Measurements from ENCODE around the gene ZNF302. TPM values are rescaled to one million over a fixed set of nuclear protein-coding genes. Genes with fewer than 3 reads are reported as not detected.
"Not testable (repeated sequence)": the region's sequence is repeated elsewhere in the genome, so short reads cannot be mapped to it uniquely, and the experiment has no call there.

The ZNF302 gene
- total and polyA plus RNA-seq, 3 experiments from 2014 or later = 13.4 to 16.0 (median 14.8) TPM

DNA sequence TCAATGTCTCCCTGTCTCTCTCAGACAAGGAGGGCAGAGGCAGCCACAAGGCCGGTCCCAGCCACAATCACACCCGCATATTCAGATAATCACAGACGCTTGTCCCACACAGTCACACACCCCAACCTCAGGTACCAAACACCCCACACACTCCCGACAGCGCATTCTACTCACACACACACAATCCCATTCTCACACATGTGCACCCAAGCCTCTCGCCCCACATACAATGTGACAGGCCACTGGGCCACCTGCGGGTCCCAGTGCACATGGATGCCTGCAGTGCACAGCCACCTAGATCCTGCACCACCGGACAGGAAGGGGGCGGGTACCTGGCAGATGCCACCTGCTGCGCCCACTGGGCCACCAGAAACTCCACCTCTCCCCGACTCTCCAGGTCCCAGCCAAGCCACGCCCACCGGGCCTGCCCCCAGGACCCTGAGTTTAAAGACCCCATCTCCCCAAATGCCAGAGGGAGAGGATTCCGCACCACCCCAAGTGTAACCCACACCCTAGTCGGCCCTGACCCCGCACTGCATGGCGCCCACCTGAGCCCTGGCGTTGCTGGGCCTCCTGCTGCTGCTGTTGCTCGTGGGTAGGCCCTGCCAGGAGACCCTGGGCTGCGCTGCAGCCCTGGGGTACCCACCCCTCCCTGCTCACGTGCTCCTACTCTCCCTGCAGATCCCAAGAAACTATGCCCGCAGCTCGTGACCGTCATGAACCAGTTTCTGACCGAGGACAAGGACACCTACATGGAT lies 11.1 kb upstream of the ZNF302 start:
- H3K27ac ChIP-seq (ENCODE audit: low read depth, low read length) = no peak overlapping the region
- Mint-ChIP-seq H3K36me3 (no peaks in the 10 kb centered on the region), H3K9me3 (no peaks in the 10 kb centered on the region), H3K4me3 (peak overlapping the region in 3 of 7 donors; percentile 46 to 86 (median 65)), H3K4me1 (peaks cover 14 to 28% (median 16%) of the 10 kb centered on the region in 3 donors), H3K27ac (peak overlapping the region in 5 of 8 donors; percentile 45 to 96 (median 72)), H3K27me3 (peaks cover 0 to 1% of the 10 kb centered on the region in 2 donors)
- no peak overlapping the region for H3K4me3 ChIP-seq (ENCODE audit: low read length)
- no peaks in the 10 kb centered on the region for H3K27me3 ChIP-seq (ENCODE audit: insufficient read depth, low read length, poor library complexity, severe bottlenecking)
- POLR2A ChIA-PET = no interaction called here
- no peaks in the 10 kb centered on the region for H3K36me3 ChIP-seq (ENCODE audit: insufficient read depth, low read length)
- CTCF ChIA-PET = no interaction called here
- H3K4me1 ChIP-seq (ENCODE audit: insufficient read depth, low read length) = peaks cover 19% of the 10 kb centered on the region
- no peaks in the 10 kb centered on the region for H3K9me3 ChIP-seq (ENCODE audit: low read length)
- no peak for DNase-seq

DNA sequence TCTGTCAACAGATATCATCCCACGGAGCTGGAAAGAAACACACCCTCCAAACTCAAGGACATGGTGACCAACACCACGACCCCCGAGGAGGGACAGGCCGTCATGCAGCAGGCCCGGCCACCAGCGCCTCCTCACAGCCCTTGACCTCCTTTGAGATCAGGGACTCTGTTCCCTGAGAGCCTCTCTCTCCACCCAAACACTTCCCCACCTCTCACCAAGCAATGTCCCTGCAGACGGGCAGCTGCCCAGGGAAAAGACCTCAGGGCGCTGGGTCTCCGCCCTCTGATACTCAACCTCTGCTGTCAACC lies 10.6 kb upstream of the ZNF302 start:
- no peaks in the 10 kb centered on the region for H3K36me3 ChIP-seq (ENCODE audit: insufficient read depth, low read length)
- Mint-ChIP-seq H3K27me3 (peaks cover 0 to 1% of the 10 kb centered on the region in 2 donors), H3K4me1 (peaks cover 14 to 28% (median 16%) of the 10 kb centered on the region in 3 donors), H3K36me3 (no peaks in the 10 kb centered on the region), H3K4me3 (peak overlapping the region in 5 of 7 donors; percentile 32 to 86 (median 56)), H3K27ac (peak overlapping the region in 5 of 8 donors; percentile 45 to 96 (median 72)), H3K9me3 (no peaks in the 10 kb centered on the region)
- ChIA-PET POLR2A (no interaction called here), CTCF (no interaction called here)
- H3K27ac ChIP-seq (ENCODE audit: low read depth, low read length) = no peak overlapping the region
- H3K4me3 ChIP-seq (ENCODE audit: low read length) = no peak overlapping the region
- H3K4me1 ChIP-seq (ENCODE audit: insufficient read depth, low read length) = peaks cover 19% of the 10 kb centered on the region
- H3K27me3 ChIP-seq (ENCODE audit: insufficient read depth, low read length, poor library complexity, severe bottlenecking) = no peaks in the 10 kb centered on the region
- no peaks in the 10 kb centered on the region for H3K9me3 ChIP-seq (ENCODE audit: low read length)
- DNase-seq = no peak

DNA sequence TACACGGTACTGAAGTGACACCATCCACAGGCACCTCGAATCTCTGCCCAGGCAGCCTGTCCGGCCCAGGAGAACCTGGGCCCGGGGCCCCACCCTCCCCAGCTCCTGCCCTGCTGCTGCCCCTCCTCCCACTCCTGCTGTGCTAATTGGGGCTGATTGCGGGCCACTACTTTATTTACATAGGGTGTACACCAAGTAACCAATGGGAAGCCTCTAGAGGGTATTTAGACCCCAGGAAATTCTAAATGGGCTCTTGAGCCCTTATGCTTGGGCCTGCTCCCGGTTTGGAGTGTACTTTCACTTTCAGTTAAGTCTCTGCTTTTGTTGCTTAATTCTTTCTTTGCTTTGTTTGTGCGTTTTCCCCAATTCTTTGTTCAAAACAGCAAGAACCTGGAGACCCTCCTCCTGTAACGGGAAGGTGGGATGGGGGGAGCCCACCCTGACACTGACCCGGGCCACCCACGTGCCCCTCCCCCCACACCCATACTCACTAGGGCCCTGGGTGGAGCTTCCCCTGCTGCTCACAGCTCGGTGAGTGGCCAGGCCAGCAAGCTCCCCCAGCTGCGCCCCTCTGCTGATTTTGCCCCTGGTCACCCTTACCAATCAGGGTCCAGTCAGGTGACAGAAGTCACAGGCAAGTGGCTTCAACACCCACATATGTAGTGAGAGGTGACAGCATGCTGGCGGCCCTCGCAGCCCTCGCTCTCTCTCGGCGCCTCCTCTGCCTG lies 10.0 kb upstream of the ZNF302 start:
- no peak overlapping the region for H3K27ac ChIP-seq (ENCODE audit: low read depth, low read length)
- Mint-ChIP-seq H3K4me1 (peaks cover 14 to 28% (median 16%) of the 10 kb centered on the region in 3 donors), H3K27ac (peak overlapping the region; percentile 59 to 92 (median 76)), H3K9me3 (no peaks in the 10 kb centered on the region), H3K27me3 (peaks cover 1 to 3% of the 10 kb centered on the region in 2 donors), H3K4me3 (peak overlapping the region in 6 of 7 donors; percentile 46 to 86 (median 75)), H3K36me3 (peaks cover 0 to 1% (median 0%) of the 10 kb centered on the region in 3 donors)
- H3K4me3 ChIP-seq (ENCODE audit: low read length) = peak overlapping the region; percentile 45
- DNase-seq = peak in 1 of 5 donors; percentile 31
- CTCF ChIA-PET = no interaction called here
- no peaks in the 10 kb centered on the region for H3K36me3 ChIP-seq (ENCODE audit: insufficient read depth, low read length)
- H3K4me1 ChIP-seq (ENCODE audit: insufficient read depth, low read length) = peaks cover 19% of the 10 kb centered on the region
- H3K9me3 ChIP-seq (ENCODE audit: low read length) = no peaks in the 10 kb centered on the region
- POLR2A ChIA-PET = no interaction called here
- no peaks in the 10 kb centered on the region for H3K27me3 ChIP-seq (ENCODE audit: insufficient read depth, low read length, poor library complexity, severe bottlenecking)

DNA sequence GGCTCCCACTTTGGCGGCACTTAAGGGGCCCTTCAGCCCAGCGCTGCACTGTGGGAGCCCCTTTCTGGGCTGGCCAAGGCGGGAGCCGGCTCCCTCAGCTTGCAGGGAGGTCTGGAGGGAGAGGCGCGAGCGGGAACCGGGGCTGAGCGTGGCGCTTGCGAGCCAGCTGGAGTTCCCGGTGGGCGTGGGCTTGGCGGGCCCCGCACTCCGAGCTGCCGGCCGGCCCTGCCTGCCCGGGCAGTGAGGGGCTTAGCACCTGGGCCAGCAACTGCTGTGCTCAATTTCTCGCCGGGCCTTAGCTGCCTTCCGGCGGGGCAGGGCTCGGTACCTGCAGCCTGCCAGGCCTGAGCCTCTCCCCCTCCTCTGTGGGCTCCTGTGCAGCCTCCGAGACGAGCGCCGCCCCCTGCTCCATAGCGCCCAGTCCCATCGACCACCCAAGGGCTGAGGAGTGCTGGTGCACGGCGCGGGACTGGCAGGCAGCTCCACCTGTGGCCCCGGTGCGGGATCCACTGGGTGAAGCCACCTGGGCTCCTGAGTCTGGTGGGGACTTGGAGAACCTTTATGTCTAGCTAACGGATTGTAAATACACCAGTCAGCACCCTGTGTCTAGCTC lies 9.3 kb upstream of the ZNF302 start:
- H3K4me3 Mint-ChIP-seq = peak overlapping the region in 2 of 7 donors; percentile 73 to 86

DNA sequence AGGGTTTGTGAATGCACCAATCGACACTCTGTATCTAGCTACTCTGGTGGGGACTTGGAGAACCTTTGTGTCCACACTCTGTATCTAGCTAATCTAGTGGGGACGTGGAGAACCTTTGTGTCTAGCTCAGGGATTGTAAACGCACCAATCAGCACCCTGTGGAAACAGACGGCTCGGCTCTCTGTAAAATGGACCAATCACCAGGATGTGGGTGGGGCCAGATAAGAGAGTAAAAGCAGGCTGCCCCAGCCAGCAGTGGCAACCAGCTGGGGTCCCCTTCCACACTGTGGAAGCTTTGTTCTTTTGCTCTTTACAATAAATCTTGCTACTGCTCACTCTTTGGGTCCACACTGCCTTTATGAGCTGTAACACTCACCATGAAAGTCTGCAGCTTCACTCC lies 8.8 kb upstream of the ZNF302 start:
- Mint-ChIP-seq H3K27me3 (peaks cover 1 to 15% of the 10 kb centered on the region in 2 donors), H3K4me3 (peak overlapping the region in 2 of 7 donors; percentile 27 to 33), H3K27ac (peak overlapping the region in 3 of 8 donors; percentile 11 to 84 (median 32)), H3K4me1 (peaks cover 5 to 18% (median 5%) of the 10 kb centered on the region in 3 donors)
- POLR2A ChIA-PET; H3K4me1 ChIP-seq (ENCODE audit: insufficient read depth, low read length); H3K36me3 Mint-ChIP-seq; H3K27ac ChIP-seq (ENCODE audit: low read depth, low read length); H3K27me3 ChIP-seq (ENCODE audit: insufficient read depth, low read length, poor library complexity, severe bottlenecking); CTCF ChIA-PET; H3K36me3 ChIP-seq (ENCODE audit: insufficient read depth, low read length); H3K9me3 Mint-ChIP-seq; DNase-seq; H3K9me3 ChIP-seq (ENCODE audit: low read length); H3K4me3 ChIP-seq (ENCODE audit: low read length): not testable (repeated sequence)

More for the DNA sequence above, 9.3 kb upstream of the ZNF302 start:
- peaks cover 12% of the 10 kb centered on the region for H3K4me1 ChIP-seq (ENCODE audit: insufficient read depth, low read length)
- DNase-seq; H3K9me3 Mint-ChIP-seq; H3K27ac ChIP-seq (ENCODE audit: low read depth, low read length); POLR2A ChIA-PET; H3K9me3 ChIP-seq (ENCODE audit: low read length); CTCF ChIA-PET; H3K4me3 ChIP-seq (ENCODE audit: low read length); H3K36me3 ChIP-seq (ENCODE audit: insufficient read depth, low read length); H3K36me3 Mint-ChIP-seq; H3K27me3 ChIP-seq (ENCODE audit: insufficient read depth, low read length, poor library complexity, severe bottlenecking): not testable (repeated sequence)
- H3K27ac Mint-ChIP-seq = peak overlapping the region in 2 of 8 donors; percentile 80 to 84
- peaks cover 1 to 10% of the 10 kb centered on the region in 2 donors for H3K27me3 Mint-ChIP-seq
- H3K4me1 Mint-ChIP-seq = peaks cover 8 to 22% (median 9%) of the 10 kb centered on the region in 3 donors

DNA sequence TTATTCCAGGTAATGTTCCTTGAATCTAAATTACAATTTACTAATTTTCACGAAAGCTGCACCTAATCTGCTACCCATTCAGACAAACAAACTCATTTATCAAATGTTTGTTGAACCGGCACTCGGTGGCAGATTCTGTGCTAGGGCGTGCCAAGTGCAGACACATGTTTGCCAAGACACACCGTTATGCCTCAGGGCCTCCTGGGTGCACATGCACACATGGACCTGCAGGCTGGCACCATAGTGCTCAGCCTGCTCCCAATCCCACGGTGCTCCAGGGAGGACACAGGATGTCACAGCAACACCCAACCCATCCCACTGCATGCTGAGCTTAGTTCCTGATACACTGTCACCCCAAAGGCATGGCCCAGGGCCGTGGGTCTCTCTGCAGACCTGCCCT lies 8.2 kb upstream of the ZNF302 start:
- Mint-ChIP-seq H3K27me3 (peaks cover 3 to 21% of the 10 kb centered on the region in 2 donors), H3K36me3 (peaks cover 0 to 5% (median 0%) of the 10 kb centered on the region in 3 donors), H3K4me3 (no peak overlapping the region), H3K9me3 (no peaks in the 10 kb centered on the region), H3K27ac (peak overlapping the region in 1 of 8 donors; percentile 46), H3K4me1 (peaks cover 5 to 18% (median 5%) of the 10 kb centered on the region in 3 donors)
- Histone ChIP-seq H3K27ac (ENCODE audit: low read depth, low read length) (no peak overlapping the region), H3K27me3 (ENCODE audit: insufficient read depth, low read length, poor library complexity, severe bottlenecking) (no peaks in the 10 kb centered on the region), H3K4me1 (ENCODE audit: insufficient read depth, low read length) (peaks cover 9% of the 10 kb centered on the region), H3K4me3 (ENCODE audit: low read length) (no peak overlapping the region), H3K36me3 (ENCODE audit: insufficient read depth, low read length) (no peaks in the 10 kb centered on the region), H3K9me3 (ENCODE audit: low read length) (no peaks in the 10 kb centered on the region)
- no peak for DNase-seq
- ChIA-PET CTCF (no interaction called here), POLR2A (no interaction called here)

DNA sequence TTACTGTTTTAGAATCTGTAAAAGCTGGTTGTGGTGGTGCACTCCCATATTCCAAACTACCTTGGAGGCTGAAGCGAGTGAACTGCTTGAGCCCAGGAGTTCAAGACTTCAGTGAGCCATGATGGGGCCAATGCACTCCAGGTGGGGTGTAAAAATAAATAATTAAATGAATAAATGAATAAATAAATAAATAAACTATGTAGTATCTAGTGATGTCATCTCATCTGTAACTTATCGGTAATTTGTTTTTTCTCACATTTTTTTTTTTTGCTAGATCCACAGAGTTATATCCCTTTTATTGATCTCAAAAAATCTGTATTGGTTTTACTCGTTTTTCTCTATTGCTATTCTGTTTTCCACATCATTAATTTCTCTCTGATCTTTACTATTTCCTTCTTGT lies 5.5 kb upstream of the ZNF302 start:
- POLR2A ChIA-PET = no interaction called here
- Histone ChIP-seq H3K4me3 (ENCODE audit: low read length) (no peak overlapping the region), H3K27me3 (ENCODE audit: insufficient read depth, low read length, poor library complexity, severe bottlenecking) (no peaks in the 10 kb centered on the region), H3K4me1 (ENCODE audit: insufficient read depth, low read length) (peaks cover 14% of the 10 kb centered on the region), H3K27ac (ENCODE audit: low read depth, low read length) (no peak overlapping the region), H3K9me3 (ENCODE audit: low read length) (no peaks in the 10 kb centered on the region), H3K36me3 (ENCODE audit: insufficient read depth, low read length) (no peaks in the 10 kb centered on the region)
- H3K27me3 Mint-ChIP-seq = peaks cover 5 to 32% of the 10 kb centered on the region in 2 donors
- H3K4me3 Mint-ChIP-seq = peak overlapping the region in 1 of 7 donors; percentile 24
- CTCF ChIA-PET = no interaction called here
- DNase-seq = no peak
- peaks cover 0 to 3% (median 0%) of the 10 kb centered on the region in 5 donors for H3K9me3 Mint-ChIP-seq
- peak overlapping the region in 1 of 8 donors; percentile 79 for H3K27ac Mint-ChIP-seq
- H3K36me3 Mint-ChIP-seq = peaks cover 3 to 10% (median 5%) of the 10 kb centered on the region in 3 donors
- H3K4me1 Mint-ChIP-seq = peaks cover 11 to 18% (median 17%) of the 10 kb centered on the region in 3 donors

DNA sequence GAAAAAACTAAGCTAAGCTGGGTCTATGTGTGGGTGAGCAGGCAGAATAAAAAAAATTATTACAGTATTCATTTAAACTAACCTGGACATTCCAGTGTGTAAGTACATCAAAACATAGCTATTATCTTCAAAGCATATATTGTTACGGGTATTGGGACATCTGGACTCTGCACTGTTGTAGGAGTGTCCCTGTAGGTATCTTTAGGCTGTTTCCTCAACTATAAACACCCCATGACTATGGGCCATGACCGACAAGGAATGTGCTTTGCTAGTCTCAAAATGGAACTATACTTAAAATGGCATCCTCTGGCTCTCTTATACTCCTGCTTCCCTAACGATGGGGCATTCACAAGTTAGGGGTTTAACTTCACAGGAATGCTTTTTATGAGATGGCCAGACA lies 3.9 kb upstream of the ZNF302 start:
- Mint-ChIP-seq H3K27me3 (peaks cover 13 to 32% of the 10 kb centered on the region in 2 donors), H3K9me3 (peaks cover 0 to 6% (median 3%) of the 10 kb centered on the region in 5 donors), H3K36me3 (peaks cover 5 to 15% (median 10%) of the 10 kb centered on the region in 3 donors), H3K4me3 (peak overlapping the region in 1 of 7 donors; percentile 72), H3K27ac (no peak overlapping the region), H3K4me1 (peaks cover 15 to 20% (median 20%) of the 10 kb centered on the region in 3 donors)
- DNase-seq = no peak
- Histone ChIP-seq H3K36me3 (ENCODE audit: insufficient read depth, low read length) (no peaks in the 10 kb centered on the region), H3K4me1 (ENCODE audit: insufficient read depth, low read length) (peaks cover 11% of the 10 kb centered on the region), H3K27me3 (ENCODE audit: insufficient read depth, low read length, poor library complexity, severe bottlenecking) (no peaks in the 10 kb centered on the region), H3K9me3 (ENCODE audit: low read length) (no peaks in the 10 kb centered on the region), H3K27ac (ENCODE audit: low read depth, low read length) (no peak overlapping the region), H3K4me3 (ENCODE audit: low read length) (no peak overlapping the region)
- ChIA-PET POLR2A (no interaction called here), CTCF (interaction anchor here (1.2 kb wide), 1 partner anchor 21 kb away, joined by 3 read pairs; no protein-coding TSS in a partner anchor)
